Neural cell (in vitro differentiated cells): ENCODE results near the gene TOLLIP. TPM values are rescaled to one million over a fixed set of nuclear protein-coding genes. Genes with fewer than 3 reads are reported as not detected.

Experiments
- H2AFZ ChIP-seq: fragments of 200-600, 300-800 bp; sonication (generic), shearing (Covaris generic); 2 replicates; pipeline ENCODE4 v1.6.0; 2014; ENCODE audit warnings: low read depth, mild to moderate bottlenecking, antibody characterized with exemption, low read length, moderate library complexity
- H3F3A ChIP-seq: fragments of 200-600 bp; shearing (Covaris generic); 2 replicates; pipeline ENCODE4 v1.6.1; 2016; ENCODE audit warnings: mild to moderate bottlenecking, moderate library complexity, mixed read lengths, antibody characterized with exemption, low read length; ENCODE audit not compliant: insufficient read depth, poor library complexity, severe bottlenecking
- H3K27ac ChIP-seq: fragments of 200-600, 300-800 bp; sonication (generic), shearing (Covaris generic); 2 replicates; pipeline ENCODE4 v1.5.1; 2014; ENCODE audit warnings: mild to moderate bottlenecking, low read length, moderate library complexity
- H3K27me3 ChIP-seq: fragments of 300-800, 200-600 bp; sonication (generic), shearing (Covaris generic); 2 replicates; pipeline ENCODE4 v1.6.0; 2014; ENCODE audit warnings: mild to moderate bottlenecking, low read depth, low read length, moderate library complexity; ENCODE audit not compliant: insufficient read depth
- H3K36me3 ChIP-seq: fragments of 300-800, 200-600 bp; sonication (generic), shearing (Covaris generic); 2 replicates; pipeline ENCODE4 v1.5.1; 2014; ENCODE audit warnings: mild to moderate bottlenecking, antibody characterized with exemption, low read length, moderate library complexity; ENCODE audit not compliant: insufficient read depth
- H3K4me2 ChIP-seq: fragments of 300-800, 200-600 bp; sonication (generic), shearing (Covaris generic); 2 replicates; pipeline ENCODE4 v1.6.0; 2014; ENCODE audit warnings: mild to moderate bottlenecking, low read length
- H3K4me3 ChIP-seq: fragments of 300-800, 200-600 bp; sonication (generic), shearing (Covaris generic); 2 replicates; pipeline ENCODE4 v1.5.1; 2014; ENCODE audit warnings: mild to moderate bottlenecking, low read length, moderate library complexity
- H3K79me2 ChIP-seq: fragments of 200-600 bp; shearing (Covaris generic); replicated peaks from 2 replicates; pipeline ENCODE4 v1.6.0; 2014; ENCODE audit warnings: mild to moderate bottlenecking, low read length, moderate library complexity; ENCODE audit not compliant: insufficient read depth
- H3K9ac ChIP-seq: fragments of 300-800, 200-600 bp; sonication (generic), shearing (Covaris generic); 2 replicates; pipeline ENCODE4 v1.6.1; 2016; ENCODE audit warnings: mild to moderate bottlenecking, low read length, mixed read lengths
- H3K9me2 ChIP-seq: fragments of 200-600 bp; shearing (Covaris generic); 2 replicates; pipeline ENCODE4 v1.6.1; 2016; ENCODE audit warnings: mild to moderate bottlenecking, low read length, mixed read lengths; ENCODE audit not compliant: insufficient read depth
- H3K9me3 ChIP-seq: fragments of 200-600, 300-800 bp; sonication (generic), shearing (Covaris generic); 2 replicates; pipeline ENCODE4 v1.6.1; 2016; ENCODE audit warnings: mild to moderate bottlenecking, mixed run types, low read length, moderate library complexity, mixed read lengths
- H4K20me1 ChIP-seq: fragments of 200-600 bp; shearing (Covaris generic); 2 replicates; pipeline ENCODE4 v1.6.1; 2016; ENCODE audit warnings: mild to moderate bottlenecking, mixed run types; ENCODE audit not compliant: insufficient read depth
- EP300 ChIP-seq: fragments of 450-650 bp; conservative IDR thresholded peaks from 2 replicates; pipeline ENCODE4 v1.6.1; 2014; ENCODE audit warnings: antibody characterized with exemption, mild to moderate bottlenecking, moderate library complexity; ENCODE audit not compliant: poor library complexity, severe bottlenecking
- EZH2 ChIP-seq: fragments of 200-600, 300-800 bp; shearing (Covaris generic), sonication (generic); IDR thresholded peaks from 2 replicates; pipeline ENCODE4 v1.6.1; 2014; ENCODE audit warnings: antibody characterized with exemption, low read length, borderline replicate concordance, mild to moderate bottlenecking; ENCODE audit not compliant: insufficient read depth, poor library complexity, severe bottlenecking
- MXI1 ChIP-seq: fragments of 450-650 bp; conservative IDR thresholded peaks from 2 replicates; pipeline ENCODE4 v1.6.1; 2014; ENCODE audit warnings: antibody characterized with exemption, mild to moderate bottlenecking; ENCODE audit not compliant: poor library complexity, severe bottlenecking
- POLR2AphosphoS5 ChIP-seq: IDR thresholded peaks from 2 replicates; pipeline ENCODE4 v1.6.1; 2012
- RAD21 ChIP-seq: fragments of 450-650 bp; conservative IDR thresholded peaks from 2 replicates; pipeline ENCODE4 v1.6.1; 2014; ENCODE audit warnings: antibody characterized with exemption, mild to moderate bottlenecking, moderate library complexity
- SMC3 ChIP-seq: fragments of 450-650 bp; conservative IDR thresholded peaks from 2 replicates; pipeline ENCODE4 v1.6.1; 2014; ENCODE audit warnings: antibody characterized with exemption, mild to moderate bottlenecking, moderate library complexity; ENCODE audit not compliant: poor library complexity
- TAF1 ChIP-seq: IDR thresholded peaks from 2 replicates; pipeline ENCODE4 v1.6.1; 2012; ENCODE audit warnings: low read depth
- polyA plus RNA-seq: library from polyadenylated mRNA; depleted of rRNA; stranded (reverse); fragments of >200 nt; gene quantifications from 2 replicates; pipeline ENCODE4 v1.2.3, GENCODE V29; 2014
- TF ChIP-seq, protein P1 (sequence below): IDR thresholded peaks from 2 replicates; pipeline ENCODE4 v1.6.1; 2012; ENCODE audit warnings: borderline replicate concordance
- TF ChIP-seq, protein P2 (sequence below): fragments of 450-650 bp; IDR thresholded peaks from 2 replicates; pipeline ENCODE4 v1.5.1; 2014; ENCODE audit warnings: antibody characterized with exemption, mild to moderate bottlenecking, moderate library complexity; ENCODE audit not compliant: poor library complexity, severe bottlenecking

The TOLLIP gene
- polyA plus RNA-seq, 1 donor from 2014 or later = 24.1 TPM

DNA sequence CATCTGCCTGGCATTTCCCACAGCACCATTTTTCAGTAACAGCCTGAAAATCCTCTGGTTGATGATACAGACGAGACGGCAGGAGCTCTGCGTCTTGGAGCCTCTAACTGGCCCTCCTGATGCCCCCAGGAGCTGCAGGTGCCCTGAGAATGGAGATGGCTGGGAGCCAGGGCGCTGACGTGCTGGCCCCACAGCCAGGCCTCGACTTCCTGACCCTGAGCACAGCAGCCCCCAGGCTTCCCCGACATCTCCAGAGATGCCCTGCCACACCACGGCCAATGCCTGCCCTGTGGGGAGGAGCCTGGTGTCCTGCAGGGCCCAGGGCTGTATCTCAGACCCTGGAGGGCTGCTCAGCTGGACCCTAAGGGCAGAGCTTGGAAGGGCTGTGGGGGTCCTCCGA, 21.5 kb downstream of the TOLLIP start:
- Histone ChIP-seq H3K9ac (no peak overlapping the region), H3K9me3 (no peaks in the 10 kb centered on the region), H2AFZ (no peak overlapping the region), H3K9me2 (no peaks in the 10 kb centered on the region), H3K79me2 (no peaks in the 10 kb centered on the region), H3K36me3 (no peaks in the 10 kb centered on the region), H3F3A (no peaks in the 10 kb centered on the region), H3K27ac (no peak overlapping the region), H4K20me1 (no peaks in the 10 kb centered on the region), H3K4me3 (no peak overlapping the region), H3K27me3 (no peaks in the 10 kb centered on the region), H3K4me2 (no peak overlapping the region)
- no peak for TF ChIP-seq POLR2AphosphoS5
- TF ChIP-seq EP300 = no peak
- TF ChIP-seq, protein P1, sequence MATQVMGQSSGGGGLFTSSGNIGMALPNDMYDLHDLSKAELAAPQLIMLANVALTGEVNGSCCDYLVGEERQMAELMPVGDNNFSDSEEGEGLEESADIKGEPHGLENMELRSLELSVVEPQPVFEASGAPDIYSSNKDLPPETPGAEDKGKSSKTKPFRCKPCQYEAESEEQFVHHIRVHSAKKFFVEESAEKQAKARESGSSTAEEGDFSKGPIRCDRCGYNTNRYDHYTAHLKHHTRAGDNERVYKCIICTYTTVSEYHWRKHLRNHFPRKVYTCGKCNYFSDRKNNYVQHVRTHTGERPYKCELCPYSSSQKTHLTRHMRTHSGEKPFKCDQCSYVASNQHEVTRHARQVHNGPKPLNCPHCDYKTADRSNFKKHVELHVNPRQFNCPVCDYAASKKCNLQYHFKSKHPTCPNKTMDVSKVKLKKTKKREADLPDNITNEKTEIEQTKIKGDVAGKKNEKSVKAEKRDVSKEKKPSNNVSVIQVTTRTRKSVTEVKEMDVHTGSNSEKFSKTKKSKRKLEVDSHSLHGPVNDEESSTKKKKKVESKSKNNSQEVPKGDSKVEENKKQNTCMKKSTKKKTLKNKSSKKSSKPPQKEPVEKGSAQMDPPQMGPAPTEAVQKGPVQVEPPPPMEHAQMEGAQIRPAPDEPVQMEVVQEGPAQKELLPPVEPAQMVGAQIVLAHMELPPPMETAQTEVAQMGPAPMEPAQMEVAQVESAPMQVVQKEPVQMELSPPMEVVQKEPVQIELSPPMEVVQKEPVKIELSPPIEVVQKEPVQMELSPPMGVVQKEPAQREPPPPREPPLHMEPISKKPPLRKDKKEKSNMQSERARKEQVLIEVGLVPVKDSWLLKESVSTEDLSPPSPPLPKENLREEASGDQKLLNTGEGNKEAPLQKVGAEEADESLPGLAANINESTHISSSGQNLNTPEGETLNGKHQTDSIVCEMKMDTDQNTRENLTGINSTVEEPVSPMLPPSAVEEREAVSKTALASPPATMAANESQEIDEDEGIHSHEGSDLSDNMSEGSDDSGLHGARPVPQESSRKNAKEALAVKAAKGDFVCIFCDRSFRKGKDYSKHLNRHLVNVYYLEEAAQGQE = no peak
- TF ChIP-seq EZH2 = no peak
- TF ChIP-seq, protein P2, sequence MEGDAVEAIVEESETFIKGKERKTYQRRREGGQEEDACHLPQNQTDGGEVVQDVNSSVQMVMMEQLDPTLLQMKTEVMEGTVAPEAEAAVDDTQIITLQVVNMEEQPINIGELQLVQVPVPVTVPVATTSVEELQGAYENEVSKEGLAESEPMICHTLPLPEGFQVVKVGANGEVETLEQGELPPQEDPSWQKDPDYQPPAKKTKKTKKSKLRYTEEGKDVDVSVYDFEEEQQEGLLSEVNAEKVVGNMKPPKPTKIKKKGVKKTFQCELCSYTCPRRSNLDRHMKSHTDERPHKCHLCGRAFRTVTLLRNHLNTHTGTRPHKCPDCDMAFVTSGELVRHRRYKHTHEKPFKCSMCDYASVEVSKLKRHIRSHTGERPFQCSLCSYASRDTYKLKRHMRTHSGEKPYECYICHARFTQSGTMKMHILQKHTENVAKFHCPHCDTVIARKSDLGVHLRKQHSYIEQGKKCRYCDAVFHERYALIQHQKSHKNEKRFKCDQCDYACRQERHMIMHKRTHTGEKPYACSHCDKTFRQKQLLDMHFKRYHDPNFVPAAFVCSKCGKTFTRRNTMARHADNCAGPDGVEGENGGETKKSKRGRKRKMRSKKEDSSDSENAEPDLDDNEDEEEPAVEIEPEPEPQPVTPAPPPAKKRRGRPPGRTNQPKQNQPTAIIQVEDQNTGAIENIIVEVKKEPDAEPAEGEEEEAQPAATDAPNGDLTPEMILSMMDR = no peak
- TF ChIP-seq SMC3 = no peak
- no peak for TF ChIP-seq TAF1
- no peak for TF ChIP-seq MXI1
- TF ChIP-seq RAD21 = no peak

DNA sequence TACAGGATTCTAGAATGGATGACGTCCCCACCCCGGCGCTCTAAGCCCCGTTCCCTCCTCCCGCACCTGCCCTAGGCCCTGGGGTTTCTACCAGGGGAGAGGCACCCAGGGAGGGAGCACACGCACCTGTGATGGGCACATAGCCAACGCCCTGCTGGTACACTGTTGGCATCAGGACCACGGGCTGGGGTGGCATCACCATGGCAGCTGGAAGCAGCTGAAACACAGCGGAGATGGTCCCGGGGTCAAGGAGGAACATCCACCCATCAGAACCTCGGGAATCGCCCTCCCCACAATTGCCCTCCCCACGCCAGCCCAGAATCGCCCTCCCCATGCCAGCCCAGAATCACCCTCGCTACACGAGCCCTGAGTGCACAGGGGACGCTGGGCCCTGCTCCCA, 23.6 kb downstream of the TOLLIP start:
- no peak overlapping the region for H3K4me2 ChIP-seq
- no peaks in the 10 kb centered on the region for H4K20me1 ChIP-seq
- H3K36me3 ChIP-seq = no peaks in the 10 kb centered on the region

More for the DNA sequence above, 23.6 kb downstream of the TOLLIP start:
- no peak overlapping the region for H2AFZ ChIP-seq
- H3K27ac ChIP-seq = no peak overlapping the region
- no peaks in the 10 kb centered on the region for H3F3A ChIP-seq
- no peaks in the 10 kb centered on the region for H3K79me2 ChIP-seq
- TF ChIP-seq TAF1 (no peak), EP300 (no peak)
- TF ChIP-seq, protein P2 = no peak
- no peaks in the 10 kb centered on the region for H3K27me3 ChIP-seq
- H3K4me3 ChIP-seq = no peak overlapping the region
- H3K9me3 ChIP-seq = no peaks in the 10 kb centered on the region
- H3K9ac ChIP-seq = no peak overlapping the region
- no peaks in the 10 kb centered on the region for H3K9me2 ChIP-seq
